WTC11 (cell line): ENCODE measurements around the gene KRTAP9-6. TPM values are rescaled to one million over a fixed set of nuclear protein-coding genes. Genes with fewer than 3 reads are reported as not detected.
"Not testable (repeated sequence)": the region's sequence is repeated elsewhere in the genome, so short reads cannot be mapped to it uniquely, and the experiment has no call there.

Experiments
- ATAC-seq: fragments of 200-7000 bp; cut with Tn5 transposase; 2 replicates; pipeline ENCODE4 v1.10.0; 2021; ENCODE audit warnings: mild to moderate bottlenecking, moderate library complexity
- CTCF ChIA-PET: fragments of 300-600 bp; sonication (Branson Sonifier 250); formaldehyde crosslinking; loops from one replicate; lab custom pipeline; 2021; ENCODE audit warnings: antibody characterized with exemption; lab: Charles Lee
- POLR2A ChIA-PET: fragments of 350-600 bp; sonication (Branson Sonifier 250); formaldehyde crosslinking; loops from one replicate; lab custom pipeline; 2021; ENCODE audit warnings: antibody characterized with exemption; lab: Charles Lee
- DNase-seq: peaks from one replicate; pipeline ENCODE4 v3.0.0; 2021; ENCODE audit warnings: low spot score
- H3K27ac Mint-ChIP-seq: 2 replicates; pipeline ENCODE4 v1.8.0; 2021; ENCODE audit warnings: mixed read lengths
- H3K27me3 Mint-ChIP-seq: 2 replicates; pipeline ENCODE4 v1.8.0; 2021; ENCODE audit warnings: low read depth, mild to moderate bottlenecking, moderate library complexity, mixed read lengths
- H3K36me3 Mint-ChIP-seq: 2 replicates; pipeline ENCODE4 v1.8.0; 2021; ENCODE audit warnings: mixed read lengths
- H3K4me1 Mint-ChIP-seq: 2 replicates; pipeline ENCODE4 v1.8.0; 2022; ENCODE audit warnings: mixed read lengths
- H3K4me3 Mint-ChIP-seq: 2 replicates; pipeline ENCODE4 v1.8.0; 2021; ENCODE audit warnings: mild to moderate bottlenecking, moderate library complexity, mixed read lengths
- H3K9me3 Mint-ChIP-seq: 2 replicates; pipeline ENCODE4 v1.8.0; 2021; ENCODE audit warnings: mixed read lengths
- AFF4 ChIP-seq: sonication (generic); formaldehyde crosslinking; IDR thresholded peaks from 2 replicates; pipeline ENCODE4 v1.8.1; 2023; ENCODE audit warnings: mild to moderate bottlenecking, missing genetic modification reagents, borderline replicate concordance
- ATF1 ChIP-seq: sonication (generic); formaldehyde crosslinking; IDR thresholded peaks from 2 replicates; pipeline ENCODE4 v1.8.1; 2023; ENCODE audit warnings: mild to moderate bottlenecking, moderate library complexity, missing genetic modification reagents
- CREB1 ChIP-seq: sonication (generic); formaldehyde crosslinking; IDR thresholded peaks from 2 replicates; pipeline ENCODE4 v1.8.0; 2023; ENCODE audit warnings: mild to moderate bottlenecking, missing genetic modification reagents
- FOXK1 ChIP-seq: sonication (generic); formaldehyde crosslinking; IDR thresholded peaks from 2 replicates; pipeline ENCODE4 v1.8.0; 2022; ENCODE audit warnings: mild to moderate bottlenecking, moderate library complexity, missing genetic modification reagents
- FOXP1 ChIP-seq: sonication (generic); formaldehyde crosslinking; IDR thresholded peaks from 2 replicates; pipeline ENCODE4 v1.8.0; 2022; ENCODE audit warnings: missing genetic modification reagents, mild to moderate bottlenecking, moderate library complexity, borderline replicate concordance
- GTF2I ChIP-seq: fragments of 250-450 bp; sonication (Bioruptor Pico); conservative IDR thresholded peaks from 2 replicates; pipeline ENCODE4 v1.4.0; 2021; ENCODE audit warnings: mild to moderate bottlenecking
- JAZF1 ChIP-seq: fragments of 250-450 bp; sonication (Bioruptor Pico); IDR thresholded peaks from 2 replicates; pipeline ENCODE4 v1.9.0; 2021; ENCODE audit warnings: moderate library complexity, mild to moderate bottlenecking, inconsistent platforms
- MXD4 ChIP-seq: fragments of 250-450 bp; sonication (Bioruptor Pico); IDR thresholded peaks from 2 replicates; pipeline ENCODE4 v1.8.0; 2021; ENCODE audit warnings: mild to moderate bottlenecking, moderate library complexity, borderline replicate concordance
- NFE2L1 ChIP-seq: sonication (generic); formaldehyde crosslinking; IDR thresholded peaks from 2 replicates; pipeline ENCODE4 v1.8.1; 2023; ENCODE audit warnings: missing genetic modification reagents
- NR1H2 ChIP-seq: sonication (generic); formaldehyde crosslinking; IDR thresholded peaks from 2 replicates; pipeline ENCODE4 v1.9.0; 2021; ENCODE audit warnings: mild to moderate bottlenecking, moderate library complexity, missing genetic modification reagents
- OVOL2 ChIP-seq: fragments of 250-450 bp; sonication (Bioruptor Pico); IDR thresholded peaks from 2 replicates; pipeline ENCODE4 v1.9.0; 2021; ENCODE audit warnings: mild to moderate bottlenecking, borderline replicate concordance
- RELA ChIP-seq: sonication (generic); formaldehyde crosslinking; IDR thresholded peaks from 2 replicates; pipeline ENCODE4 v1.8.1; 2022; ENCODE audit warnings: missing genetic modification reagents, mild to moderate bottlenecking, borderline replicate concordance
- TEAD1 ChIP-seq: sonication (generic); formaldehyde crosslinking; IDR thresholded peaks from 2 replicates; pipeline ENCODE4 v1.8.0; 2022; ENCODE audit warnings: mild to moderate bottlenecking, missing genetic modification reagents
- TEAD4 ChIP-seq: sonication (generic); formaldehyde crosslinking; IDR thresholded peaks from 2 replicates; pipeline ENCODE4 v1.8.0; 2022; ENCODE audit warnings: mild to moderate bottlenecking, missing genetic modification reagents
- ZNF121 ChIP-seq: sonication (generic); formaldehyde crosslinking; IDR thresholded peaks from 2 replicates; pipeline ENCODE4 v1.8.0; 2023; ENCODE audit warnings: missing genetic modification reagents
- ZNF263 ChIP-seq: sonication (generic); formaldehyde crosslinking; IDR thresholded peaks from 2 replicates; pipeline ENCODE4 v1.8.1; 2022; ENCODE audit warnings: low read depth, mild to moderate bottlenecking, moderate library complexity, missing genetic modification reagents
- ZNF317 ChIP-seq: sonication (generic); formaldehyde crosslinking; IDR thresholded peaks from 2 replicates; pipeline ENCODE4 v1.8.1; 2023; ENCODE audit warnings: low read depth, mild to moderate bottlenecking, moderate library complexity, missing genetic modification reagents, borderline replicate concordance
- ZNF423 ChIP-seq: fragments of 250-450 bp; sonication (Bioruptor Pico); IDR thresholded peaks from 2 replicates; pipeline ENCODE4 v2.1.2; 2022; ENCODE audit warnings: mild to moderate bottlenecking, moderate library complexity
- ZNF512 ChIP-seq: sonication (generic); formaldehyde crosslinking; IDR thresholded peaks from 2 replicates; pipeline ENCODE4 v1.8.1; 2022; ENCODE audit warnings: missing genetic modification reagents, borderline replicate concordance
- total RNA-seq: library from RNA; stranded (reverse); gene quantifications from 3 replicates; pipeline ENCODE4 v1.2.3, GENCODE V29; 2021
- TF ChIP-seq, protein P1 (sequence below): sonication (generic); formaldehyde crosslinking; IDR thresholded peaks from 2 replicates; pipeline ENCODE4 v1.8.1; 2023; ENCODE audit warnings: mild to moderate bottlenecking, missing genetic modification reagents, moderate library complexity
- TF ChIP-seq, protein P2 (sequence below): sonication (generic); formaldehyde crosslinking; IDR thresholded peaks from 2 replicates; pipeline ENCODE4 v1.8.0; 2023; ENCODE audit warnings: missing genetic modification reagents
- TF ChIP-seq, protein P3 (sequence below): sonication (generic); formaldehyde crosslinking; IDR thresholded peaks from 2 replicates; pipeline ENCODE4 v1.8.0; 2023; ENCODE audit warnings: missing genetic modification reagents, mild to moderate bottlenecking, borderline replicate concordance

KRTAP9-6 gene
- total RNA-seq, 1 experiment from 2014 or later = not detected

DNA sequence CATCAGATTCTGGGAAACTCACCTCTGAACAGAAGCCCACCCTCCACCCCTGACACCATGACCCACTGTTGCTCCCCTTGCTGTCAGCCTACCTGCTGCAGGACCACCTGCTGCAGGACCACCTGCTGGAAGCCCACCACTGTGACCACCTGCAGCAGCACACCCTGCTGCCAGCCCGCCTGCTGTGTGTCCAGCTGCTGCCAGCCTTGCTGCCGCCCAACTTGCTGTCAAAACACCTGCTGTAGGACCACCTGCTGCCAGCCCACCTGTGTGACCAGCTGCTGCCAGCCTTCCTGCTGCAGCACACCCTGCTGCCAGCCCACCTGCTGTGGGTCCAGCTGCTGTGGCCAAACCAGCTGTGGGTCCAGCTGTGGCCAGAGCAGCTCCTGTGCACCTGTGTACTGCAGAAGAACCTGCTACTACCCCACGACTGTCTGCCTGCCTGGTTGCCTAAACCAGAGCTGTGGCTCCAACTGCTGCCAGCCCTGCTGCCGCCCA is 38.5 kb upstream of the KRTAP9-6 start, which contains the start of gene KRTAP9-2:
TSS of gene KRTAP9-2 (plus strand) at position 51 of the 498 bp plus-strand sequence. CDS start at position 58, 7 bp downstream.
- peak; percentile 57; the same call in 1 of the 2 replicates for TF ChIP-seq ZNF423 (CRISPR knock-in tag)
- ATAC-seq, POLR2A ChIA-PET, CTCF ChIA-PET, H3K36me3 Mint-ChIP-seq, H3K4me3 Mint-ChIP-seq, DNase-seq, H3K27me3 Mint-ChIP-seq, H3K4me1 Mint-ChIP-seq, H3K27ac Mint-ChIP-seq, H3K9me3 Mint-ChIP-seq: not testable (repeated sequence)

- TF ChIP-seq FOXK1 (CRISPR knock-in tag) (no peak), MXD4 (no peak), RELA (CRISPR knock-in tag) (no peak), OVOL2 (no peak), ATF1 (CRISPR knock-in tag) (no peak), NFE2L1 (no peak), JAZF1 (no peak), GTF2I (no peak), TEAD4 (no peak), ZNF512 (CRISPR knock-in tag) (no peak), TEAD1 (CRISPR knock-in tag) (no peak), CREB1 (CRISPR knock-in tag) (no peak), FOXP1 (CRISPR knock-in tag) (no peak), AFF4 (CRISPR knock-in tag) (no peak), ZNF121 (no peak)
- TF ChIP-seq, protein P1, sequence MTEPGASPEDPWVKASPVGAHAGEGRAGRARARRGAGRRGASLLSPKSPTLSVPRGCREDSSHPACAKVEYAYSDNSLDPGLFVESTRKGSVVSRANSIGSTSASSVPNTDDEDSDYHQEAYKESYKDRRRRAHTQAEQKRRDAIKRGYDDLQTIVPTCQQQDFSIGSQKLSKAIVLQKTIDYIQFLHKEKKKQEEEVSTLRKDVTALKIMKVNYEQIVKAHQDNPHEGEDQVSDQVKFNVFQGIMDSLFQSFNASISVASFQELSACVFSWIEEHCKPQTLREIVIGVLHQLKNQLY (CRISPR knock-in tag) = no peak
- TF ChIP-seq, protein P2, sequence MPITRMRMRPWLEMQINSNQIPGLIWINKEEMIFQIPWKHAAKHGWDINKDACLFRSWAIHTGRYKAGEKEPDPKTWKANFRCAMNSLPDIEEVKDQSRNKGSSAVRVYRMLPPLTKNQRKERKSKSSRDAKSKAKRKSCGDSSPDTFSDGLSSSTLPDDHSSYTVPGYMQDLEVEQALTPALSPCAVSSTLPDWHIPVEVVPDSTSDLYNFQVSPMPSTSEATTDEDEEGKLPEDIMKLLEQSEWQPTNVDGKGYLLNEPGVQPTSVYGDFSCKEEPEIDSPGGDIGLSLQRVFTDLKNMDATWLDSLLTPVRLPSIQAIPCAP = no peak
- TF ChIP-seq, all 79 proteins: peak for 0
- ChIA-PET POLR2A (no interaction called here), CTCF (interaction anchor here (0.7 kb wide), 1 partner anchor 482 kb away, joined by 4 read pairs; the partner anchor contains the start of gene GAST)
- ATAC-seq (no peak), DNase-seq (no peak)
- Mint-ChIP-seq H3K27me3 (0 out of 2 replicates have a peak, but pooled peaks cover 1% of the 10 kb centered on the region), H3K4me3 (no peak overlapping the region), H3K27ac (no peak overlapping the region), H3K36me3 (no peaks in the 10 kb centered on the region), H3K4me1 (peaks cover 8% of the 10 kb centered on the region), H3K9me3 (no peaks in the 10 kb centered on the region)
Observed at GRCh38 chr17:41230094-41230493, 35.1 kb upstream of the KRTAP9-6 start.

- no peak for ATAC-seq
- Mint-ChIP-seq H3K9me3 (no peaks in the 10 kb centered on the region), H3K27me3 (peaks cover 7% of the 10 kb centered on the region; the same call in 1 of the 2 replicates), H3K4me1 (peaks cover under 1% of the 10 kb centered on the region), H3K27ac (no peak overlapping the region), H3K36me3 (no peaks in the 10 kb centered on the region), H3K4me3 (no peak overlapping the region)
- DNase-seq = no peak
- ChIA-PET CTCF (no interaction called here), POLR2A (no interaction called here)
- TF ChIP-seq ZNF317 (CRISPR knock-in tag) (no peak), ZNF263 (CRISPR knock-in tag) (no peak), NR1H2 (CRISPR knock-in tag) (no peak)
- TF ChIP-seq, protein P3, sequence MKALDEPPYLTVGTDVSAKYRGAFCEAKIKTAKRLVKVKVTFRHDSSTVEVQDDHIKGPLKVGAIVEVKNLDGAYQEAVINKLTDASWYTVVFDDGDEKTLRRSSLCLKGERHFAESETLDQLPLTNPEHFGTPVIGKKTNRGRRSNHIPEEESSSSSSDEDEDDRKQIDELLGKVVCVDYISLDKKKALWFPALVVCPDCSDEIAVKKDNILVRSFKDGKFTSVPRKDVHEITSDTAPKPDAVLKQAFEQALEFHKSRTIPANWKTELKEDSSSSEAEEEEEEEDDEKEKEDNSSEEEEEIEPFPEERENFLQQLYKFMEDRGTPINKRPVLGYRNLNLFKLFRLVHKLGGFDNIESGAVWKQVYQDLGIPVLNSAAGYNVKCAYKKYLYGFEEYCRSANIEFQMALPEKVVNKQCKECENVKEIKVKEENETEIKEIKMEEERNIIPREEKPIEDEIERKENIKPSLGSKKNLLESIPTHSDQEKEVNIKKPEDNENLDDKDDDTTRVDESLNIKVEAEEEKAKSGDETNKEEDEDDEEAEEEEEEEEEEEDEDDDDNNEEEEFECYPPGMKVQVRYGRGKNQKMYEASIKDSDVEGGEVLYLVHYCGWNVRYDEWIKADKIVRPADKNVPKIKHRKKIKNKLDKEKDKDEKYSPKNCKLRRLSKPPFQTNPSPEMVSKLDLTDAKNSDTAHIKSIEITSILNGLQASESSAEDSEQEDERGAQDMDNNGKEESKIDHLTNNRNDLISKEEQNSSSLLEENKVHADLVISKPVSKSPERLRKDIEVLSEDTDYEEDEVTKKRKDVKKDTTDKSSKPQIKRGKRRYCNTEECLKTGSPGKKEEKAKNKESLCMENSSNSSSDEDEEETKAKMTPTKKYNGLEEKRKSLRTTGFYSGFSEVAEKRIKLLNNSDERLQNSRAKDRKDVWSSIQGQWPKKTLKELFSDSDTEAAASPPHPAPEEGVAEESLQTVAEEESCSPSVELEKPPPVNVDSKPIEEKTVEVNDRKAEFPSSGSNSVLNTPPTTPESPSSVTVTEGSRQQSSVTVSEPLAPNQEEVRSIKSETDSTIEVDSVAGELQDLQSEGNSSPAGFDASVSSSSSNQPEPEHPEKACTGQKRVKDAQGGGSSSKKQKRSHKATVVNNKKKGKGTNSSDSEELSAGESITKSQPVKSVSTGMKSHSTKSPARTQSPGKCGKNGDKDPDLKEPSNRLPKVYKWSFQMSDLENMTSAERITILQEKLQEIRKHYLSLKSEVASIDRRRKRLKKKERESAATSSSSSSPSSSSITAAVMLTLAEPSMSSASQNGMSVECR (CRISPR knock-in tag) = no peak
- TF ChIP-seq, protein P2 = no peak
Observed at GRCh38 chr17:41231731-41232130, 33.4 kb upstream of the KRTAP9-6 start.
